ENCODE results near the gene EIF2S1. TPM values are rescaled to one million over a fixed set of nuclear protein-coding genes. Genes with fewer than 3 reads are reported as not detected.

The EIF2S1 gene
- total RNA-seq, 1 donor from 2014 or later, result 93.1 TPM

GRCh38 chr14:67425608-67426007 is 65.5 kb downstream of the EIF2S1 start:
- ATAC-seq (ENCODE audit: poor library complexity) (no peak), DNase-seq (no peak)
- intact Hi-C loops (cut with DNase I), result loop anchor here (2.0 to 5.0 kb wide), 3 partner anchors 62 to 282 kb away; partner anchors contain the start of gene TMEM229B

- intact Hi-C loops (cut with DNase I), result loop anchor here (5.0 kb wide), 2 partner anchors 61 to 281 kb away; partner anchors contain the start of gene TMEM229B
- ATAC-seq (ENCODE audit: poor library complexity) (peak; percentile 51), DNase-seq (no peak)
These were observed 66.0 kb downstream of the EIF2S1 start for GRCh38 chr14:67426161-67426560.

- DNase-seq, result peak; percentile 65
- peak; percentile 94 for ATAC-seq (ENCODE audit: poor library complexity)
- intact Hi-C loops (cut with DNase I), result loop anchor here (5.0 kb wide), 2 partner anchors 60 to 280 kb away; partner anchors contain the start of gene TMEM229B
These were observed 67.0 kb downstream of the EIF2S1 start for GRCh38 chr14:67426983-67427606.

- no peak for DNase-seq
- intact Hi-C loops (cut with DNase I), result loop anchor here (5.0 kb wide), 2 partner anchors 59 to 279 kb away; partner anchors contain the start of gene TMEM229B
- ATAC-seq (ENCODE audit: poor library complexity), result no peak
These were observed 68.4 kb downstream of the EIF2S1 start for GRCh38 chr14:67428501-67429031.

GRCh38 chr14:67429510-67430205 is 69.5 kb downstream of the EIF2S1 start:
- no peak for DNase-seq
- no peak for ATAC-seq (ENCODE audit: poor library complexity)
- intact Hi-C loops (cut with DNase I), result loop anchor here (5.0 kb wide), 2 partner anchors 58 to 278 kb away; partner anchors contain the start of gene TMEM229B

GRCh38 chr14:67432050-67432564 is 72.0 kb downstream of the EIF2S1 start:
- intact Hi-C loops (cut with DNase I), result no loop called here
- ATAC-seq (ENCODE audit: poor library complexity) (no peak), DNase-seq (no peak)

- DNase-seq (no peak), ATAC-seq (ENCODE audit: poor library complexity) (no peak)
- intact Hi-C loops (cut with DNase I), result no loop called here
These were observed 75.5 kb downstream of the EIF2S1 start for GRCh38 chr14:67435603-67436002.

Other genes with a start within 250 kb of the EIF2S1 start
- gene GARIN2, start 170.9 kb upstream of the EIF2S1 start, total RNA-seq, result 0.11 TPM
- gene PALS1, start 118.9 kb upstream of the EIF2S1 start, total RNA-seq, result 14.3 TPM
- 154 TPM for gene ATP6V1D, start 524 bp upstream of the EIF2S1 start, total RNA-seq
- gene PLEK2, start 51.8 kb downstream of the EIF2S1 start, total RNA-seq, result not detected
- gene TMEM229B, start 128.4 kb downstream of the EIF2S1 start, total RNA-seq, result 2.3 TPM
- gene PLEKHH1, start 173.0 kb downstream of the EIF2S1 start, total RNA-seq, result 4.4 TPM
- gene PIGH, start 239.9 kb downstream of the EIF2S1 start, total RNA-seq, result 12.0 TPM

All from Right ventricle myocardium superior (tissue), 1 donor.